HEK293 (cell line): ENCODE data around the gene SLC22A8.

Experiments
- CTCF ChIA-PET: fragments of 350-600 bp; formaldehyde crosslinking; extraction: SDS; loops from one replicate; lab custom pipeline; 2021; ENCODE audit warnings: antibody characterized with exemption; lab: Yijun Ruan, JAX
- POLR2A ChIA-PET: fragments of 300-600 bp; formaldehyde crosslinking; extraction: SDS; loops from one replicate; lab custom pipeline; 2020; ENCODE audit warnings: antibody characterized with exemption, inconsistent platforms; lab: Yijun Ruan, JAX
- H3K27ac ChIP-seq: fragments of 200-500 bp; sonication (Bioruptor generic); 2 replicates; pipeline ENCODE4 v1.5.1; 2014; ENCODE audit warnings: low read depth, low read length, control low read depth, inconsistent platforms; ENCODE audit errors: extremely low read depth
- H3K36me3 ChIP-seq, 2 experiments: fragments of 200-500 bp in 1 of 2; sonication (Bioruptor generic) in 1 of 2; 1 replicate in 1 of 2; 2 replicates in 1 of 2; pipeline ENCODE4 v1.5.1; 2014 to 2017; ENCODE audit warnings: inconsistent platforms in 2 of 2, low read length in 2 of 2; ENCODE audit not compliant: control insufficient read depth in 2 of 2, insufficient read depth in 1 of 2
- H3K4me1 ChIP-seq: fragments of 200-500 bp; sonication (Bioruptor generic); 2 replicates; pipeline ENCODE4 v1.5.1; 2014; ENCODE audit warnings: mild to moderate bottlenecking, low read length, inconsistent platforms; ENCODE audit not compliant: control insufficient read depth, insufficient read depth
- H3K4me3 ChIP-seq: 2 replicates; pipeline ENCODE4 v1.5.1; 2011; ENCODE audit warnings: low read depth, mild to moderate bottlenecking, control low read depth, low read length, moderate library complexity
- H3K9me3 ChIP-seq: fragments of 200-500 bp; sonication (Bioruptor generic); 2 replicates; pipeline ENCODE4 v1.5.1; 2014; ENCODE audit warnings: low read depth, low read length, inconsistent platforms; ENCODE audit not compliant: control insufficient read depth, insufficient read depth
- HOXA7 ChIP-seq: sonication (generic); formaldehyde crosslinking; IDR thresholded peaks from 2 replicates; pipeline ENCODE4 v1.8.1; 2022; ENCODE audit warnings: missing genetic modification reagents, borderline replicate concordance
- KLF10 ChIP-seq: fragments of 450-650 bp; IDR thresholded peaks from 2 replicates; pipeline ENCODE4 v1.5.1; 2018; ENCODE audit warnings: missing biosample characterization, mild to moderate bottlenecking, missing genetic modification characterization
- RBAK ChIP-seq: fragments of 450-650 bp; formaldehyde crosslinking; IDR thresholded peaks from 2 replicates; pipeline ENCODE4 v1.5.1; 2016; ENCODE audit warnings: missing biosample characterization, missing genetic modification characterization
- REST ChIP-seq: fragments of 450-650 bp; formaldehyde crosslinking; IDR thresholded peaks from 2 replicates; pipeline ENCODE4 v1.5.1; 2016; ENCODE audit warnings: missing biosample characterization, missing genetic modification characterization
- YY1 ChIP-seq: fragments of 450-650 bp; formaldehyde crosslinking; IDR thresholded peaks from 2 replicates; pipeline ENCODE4 v1.5.1; 2018; ENCODE audit warnings: missing biosample characterization, missing genetic modification characterization
- ZBTB20 ChIP-seq: fragments of 450-650 bp; formaldehyde crosslinking; IDR thresholded peaks from 2 replicates; pipeline ENCODE4 v1.5.1; 2016; ENCODE audit warnings: missing biosample characterization, missing genetic modification characterization
- ZBTB21 ChIP-seq: fragments of 450-650 bp; formaldehyde crosslinking; IDR thresholded peaks from 2 replicates; pipeline ENCODE4 v1.5.1; 2017; ENCODE audit warnings: missing biosample characterization, missing genetic modification characterization
- ZBTB26 ChIP-seq: fragments of 450-650 bp; formaldehyde crosslinking; optimal IDR thresholded peaks from 2 replicates; pipeline ENCODE3; 2016; ENCODE audit warnings: missing biosample characterization, mild to moderate bottlenecking, missing genetic modification characterization
- ZBTB6 ChIP-seq: fragments of 450-650 bp; formaldehyde crosslinking; IDR thresholded peaks from 2 replicates; pipeline ENCODE4 v1.5.1; 2017; ENCODE audit warnings: missing biosample characterization, missing genetic modification characterization
- ZFHX2 ChIP-seq: fragments of 450-650 bp; formaldehyde crosslinking; conservative IDR thresholded peaks from 2 replicates; pipeline ENCODE4 v1.5.1; 2016; ENCODE audit warnings: missing biosample characterization, missing genetic modification characterization
- ZFP37 ChIP-seq: fragments of 450-650 bp; formaldehyde crosslinking; IDR thresholded peaks from 2 replicates; pipeline ENCODE4 v1.5.1; 2016; ENCODE audit warnings: missing biosample characterization, missing genetic modification characterization
- ZFP69B ChIP-seq: fragments of 450-650 bp; formaldehyde crosslinking; IDR thresholded peaks from 2 replicates; pipeline ENCODE4 v1.5.1; 2016; ENCODE audit warnings: missing biosample characterization, missing genetic modification characterization
- ZNF121 ChIP-seq: fragments of 450-650 bp; formaldehyde crosslinking; IDR thresholded peaks from 2 replicates; pipeline ENCODE4 v1.5.1; 2016; ENCODE audit warnings: missing biosample characterization, missing genetic modification characterization
- ZNF140 ChIP-seq: fragments of 450-650 bp; formaldehyde crosslinking; IDR thresholded peaks from 2 replicates; pipeline ENCODE4 v1.5.1; 2016; ENCODE audit warnings: missing biosample characterization, missing genetic modification characterization
- ZNF155 ChIP-seq: fragments of 450-650 bp; formaldehyde crosslinking; IDR thresholded peaks from 2 replicates; pipeline ENCODE4 v1.5.1; 2016; ENCODE audit warnings: missing biosample characterization, missing genetic modification characterization
- ZNF2 ChIP-seq: fragments of 450-650 bp; formaldehyde crosslinking; IDR thresholded peaks from 2 replicates; pipeline ENCODE4 v1.5.1; 2016; ENCODE audit warnings: missing biosample characterization, missing genetic modification characterization
- ZNF350 ChIP-seq: fragments of 450-650 bp; formaldehyde crosslinking; IDR thresholded peaks from 2 replicates; pipeline ENCODE4 v1.5.0; 2017; ENCODE audit warnings: missing biosample characterization, mild to moderate bottlenecking, missing genetic modification characterization
- ZNF48 ChIP-seq: fragments of 450-650 bp; formaldehyde crosslinking; IDR thresholded peaks from 2 replicates; pipeline ENCODE4 v1.5.1; 2016; ENCODE audit warnings: missing biosample characterization, missing genetic modification characterization
- ZNF544 ChIP-seq: fragments of 450-650 bp; formaldehyde crosslinking; IDR thresholded peaks from 2 replicates; pipeline ENCODE4 v1.5.0; 2017; ENCODE audit warnings: missing biosample characterization, missing genetic modification characterization
- ZNF560 ChIP-seq: fragments of 450-650 bp; formaldehyde crosslinking; IDR thresholded peaks from 2 replicates; pipeline ENCODE4 v1.5.1; 2017; ENCODE audit warnings: missing biosample characterization, missing genetic modification characterization, borderline replicate concordance
- ZNF791 ChIP-seq: fragments of 450-650 bp; formaldehyde crosslinking; IDR thresholded peaks from 2 replicates; pipeline ENCODE4 v1.5.1; 2016; ENCODE audit warnings: missing biosample characterization, missing genetic modification characterization
- ZSCAN16 ChIP-seq: fragments of 450-650 bp; formaldehyde crosslinking; IDR thresholded peaks from 2 replicates; pipeline ENCODE4 v1.5.1; 2016; ENCODE audit warnings: missing biosample characterization, missing genetic modification characterization
- ZSCAN5A ChIP-seq: fragments of 450-650 bp; formaldehyde crosslinking; IDR thresholded peaks from 2 replicates; pipeline ENCODE4 v1.5.1; 2016; ENCODE audit warnings: missing biosample characterization, missing genetic modification characterization
- TF ChIP-seq, protein P1 (sequence below): fragments of 450-650 bp; formaldehyde crosslinking; IDR thresholded peaks from 2 replicates; pipeline ENCODE4 v1.5.1; 2016; ENCODE audit warnings: missing biosample characterization, missing genetic modification characterization
- TF ChIP-seq, protein P2 (sequence below): fragments of 450-650 bp; IDR thresholded peaks from 2 replicates; pipeline ENCODE4 v1.5.1; 2018; ENCODE audit warnings: missing biosample characterization, missing genetic modification characterization
- TF ChIP-seq, protein P3 (sequence below): fragments of 450-650 bp; formaldehyde crosslinking; IDR thresholded peaks from 2 replicates; pipeline ENCODE4 v1.5.1; 2016; ENCODE audit warnings: missing biosample characterization, missing genetic modification characterization

Gene SLC22A8

GRCh38 chr11:62988276-62988675, 27.4 kb downstream of the SLC22A8 start (continued):
- TF ChIP-seq ZBTB20 (tag by site-specific recombination) (no peak), ZNF350 (tag by site-specific recombination) (no peak), ZNF544 (tag by site-specific recombination) (no peak), RBAK (tag by site-specific recombination) (no peak), ZFP37 (tag by site-specific recombination) (no peak), ZBTB21 (no peak), REST (tag by site-specific recombination) (no peak), ZNF560 (tag by site-specific recombination) (no peak), ZBTB26 (no peak)
- TF ChIP-seq, protein P1, sequence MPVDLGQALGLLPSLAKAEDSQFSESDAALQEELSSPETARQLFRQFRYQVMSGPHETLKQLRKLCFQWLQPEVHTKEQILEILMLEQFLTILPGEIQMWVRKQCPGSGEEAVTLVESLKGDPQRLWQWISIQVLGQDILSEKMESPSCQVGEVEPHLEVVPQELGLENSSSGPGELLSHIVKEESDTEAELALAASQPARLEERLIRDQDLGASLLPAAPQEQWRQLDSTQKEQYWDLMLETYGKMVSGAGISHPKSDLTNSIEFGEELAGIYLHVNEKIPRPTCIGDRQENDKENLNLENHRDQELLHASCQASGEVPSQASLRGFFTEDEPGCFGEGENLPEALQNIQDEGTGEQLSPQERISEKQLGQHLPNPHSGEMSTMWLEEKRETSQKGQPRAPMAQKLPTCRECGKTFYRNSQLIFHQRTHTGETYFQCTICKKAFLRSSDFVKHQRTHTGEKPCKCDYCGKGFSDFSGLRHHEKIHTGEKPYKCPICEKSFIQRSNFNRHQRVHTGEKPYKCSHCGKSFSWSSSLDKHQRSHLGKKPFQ (tag by site-specific recombination): no peak

- POLR2A ChIA-PET: no interaction called here
- H3K4me3 ChIP-seq: no peak overlapping the region
- no peak overlapping the region for H3K27ac ChIP-seq
- no peaks in the 10 kb centered on the region for H3K4me1 ChIP-seq
- CTCF ChIA-PET: interaction anchor here (2.4 kb wide), 1 partner anchor 10 kb away, joined by 9 read pairs; no protein-coding TSS in a partner anchor
- TF ChIP-seq ZFP37 (tag by site-specific recombination) (no peak), ZNF121 (tag by site-specific recombination) (no peak), ZSCAN5A (tag by site-specific recombination) (no peak), ZFP69B (no peak), YY1 (no peak), HOXA7 (CRISPR knock-in tag) (no peak), ZFHX2 (tag by site-specific recombination) (no peak), ZNF2 (tag by site-specific recombination) (no peak), ZBTB6 (tag by site-specific recombination) (no peak), ZSCAN16 (tag by site-specific recombination) (no peak), ZNF140 (tag by site-specific recombination) (no peak), ZNF155 (tag by site-specific recombination) (no peak), ZNF48 (tag by site-specific recombination) (no peak), ZNF791 (no peak), KLF10 (tag by site-specific recombination) (no peak)
- TF ChIP-seq, protein P2, sequence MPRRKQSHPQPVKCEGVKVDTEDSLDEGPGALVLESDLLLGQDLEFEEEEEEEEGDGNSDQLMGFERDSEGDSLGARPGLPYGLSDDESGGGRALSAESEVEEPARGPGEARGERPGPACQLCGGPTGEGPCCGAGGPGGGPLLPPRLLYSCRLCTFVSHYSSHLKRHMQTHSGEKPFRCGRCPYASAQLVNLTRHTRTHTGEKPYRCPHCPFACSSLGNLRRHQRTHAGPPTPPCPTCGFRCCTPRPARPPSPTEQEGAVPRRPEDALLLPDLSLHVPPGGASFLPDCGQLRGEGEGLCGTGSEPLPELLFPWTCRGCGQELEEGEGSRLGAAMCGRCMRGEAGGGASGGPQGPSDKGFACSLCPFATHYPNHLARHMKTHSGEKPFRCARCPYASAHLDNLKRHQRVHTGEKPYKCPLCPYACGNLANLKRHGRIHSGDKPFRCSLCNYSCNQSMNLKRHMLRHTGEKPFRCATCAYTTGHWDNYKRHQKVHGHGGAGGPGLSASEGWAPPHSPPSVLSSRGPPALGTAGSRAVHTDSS: no peak
- TF ChIP-seq, protein P3, sequence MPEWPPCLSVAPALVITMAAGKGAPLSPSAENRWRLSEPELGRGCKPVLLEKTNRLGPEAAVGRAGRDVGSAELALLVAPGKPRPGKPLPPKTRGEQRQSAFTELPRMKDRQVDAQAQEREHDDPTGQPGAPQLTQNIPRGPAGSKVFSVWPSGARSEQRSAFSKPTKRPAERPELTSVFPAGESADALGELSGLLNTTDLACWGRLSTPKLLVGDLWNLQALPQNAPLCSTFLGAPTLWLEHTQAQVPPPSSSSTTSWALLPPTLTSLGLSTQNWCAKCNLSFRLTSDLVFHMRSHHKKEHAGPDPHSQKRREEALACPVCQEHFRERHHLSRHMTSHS (tag by site-specific recombination): no peak
- no peaks in the 10 kb centered on the region for H3K36me3 ChIP-seq
- no peaks in the 10 kb centered on the region for H3K9me3 ChIP-seq
Measured at GRCh38 chr11:62985041-62985750, 30.4 kb downstream of the SLC22A8 start.
